GM18499 (cell line): ENCODE data around the gene SLC35A3.
A peak's percentile ranks its signal among the peaks of the same experiment; 100 is the strongest.

Experiments
- ATAC-seq: cut with Tn5 transposase; IDR thresholded peaks from one replicate; pipeline ENCODE4 v1.9.1; 2021; ENCODE audit warnings: moderate number of reproducible peaks; ENCODE audit not compliant: insufficient read depth, unreplicated experiment

SLC35A3 gene

DNA sequence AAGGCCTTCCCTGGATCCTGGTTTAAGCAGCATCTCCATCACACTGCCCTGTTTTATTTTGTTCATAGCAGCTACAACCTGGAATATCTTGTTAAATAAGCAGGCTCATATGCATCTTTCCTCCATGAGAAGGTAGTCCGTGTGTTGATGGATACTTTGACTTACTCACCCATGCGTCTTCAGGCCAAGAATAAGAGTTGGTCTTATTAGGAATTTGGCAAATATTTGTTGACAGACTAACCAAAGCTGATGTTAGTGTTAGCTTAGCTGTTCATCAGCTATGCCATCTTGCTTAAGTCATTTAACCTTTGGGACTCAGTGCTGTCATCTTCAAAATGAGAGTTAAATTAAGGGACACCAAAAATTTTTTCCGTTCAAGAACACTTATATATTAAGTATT lies 103.7 kb downstream of the SLC35A3 start:
- no peak for ATAC-seq

DNA sequence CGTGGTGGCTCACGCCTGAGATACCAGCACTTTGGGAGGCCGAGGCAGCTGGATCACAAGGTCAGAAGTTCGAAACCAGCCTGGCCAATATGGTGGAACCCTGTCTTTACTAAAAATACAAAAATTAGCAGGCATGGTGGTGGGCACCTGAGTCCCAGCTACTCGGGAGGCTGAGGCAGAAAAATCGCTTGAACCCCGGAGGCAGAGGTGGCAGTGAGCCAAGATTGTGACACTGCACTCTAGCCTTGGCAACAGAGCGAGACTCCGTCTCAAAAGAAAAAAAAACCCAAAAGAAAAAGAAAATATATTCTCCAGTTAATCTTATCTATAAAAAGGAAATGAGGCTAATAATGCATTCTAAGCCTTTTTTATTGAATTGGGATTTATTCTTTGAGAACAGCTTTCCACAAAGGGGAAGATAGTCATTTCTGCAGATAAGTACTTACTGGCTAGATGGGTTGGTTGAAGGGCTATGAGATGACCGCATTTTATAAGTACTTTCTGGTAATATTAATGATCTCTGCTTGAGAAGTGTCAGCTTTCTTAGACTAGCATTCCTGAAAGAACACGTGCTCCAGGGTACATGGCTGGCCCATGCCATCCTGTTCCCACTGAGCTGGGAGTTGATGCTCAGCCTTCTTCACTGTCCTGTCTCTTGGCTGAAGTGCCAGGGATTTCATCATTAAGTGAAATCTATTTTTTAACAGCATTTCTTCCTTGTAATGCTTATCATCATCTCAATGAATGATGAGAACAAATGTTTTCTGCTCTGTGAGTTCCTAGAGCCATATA lies 105.0 kb downstream of the SLC35A3 start:
- ATAC-seq: no peak

DNA sequence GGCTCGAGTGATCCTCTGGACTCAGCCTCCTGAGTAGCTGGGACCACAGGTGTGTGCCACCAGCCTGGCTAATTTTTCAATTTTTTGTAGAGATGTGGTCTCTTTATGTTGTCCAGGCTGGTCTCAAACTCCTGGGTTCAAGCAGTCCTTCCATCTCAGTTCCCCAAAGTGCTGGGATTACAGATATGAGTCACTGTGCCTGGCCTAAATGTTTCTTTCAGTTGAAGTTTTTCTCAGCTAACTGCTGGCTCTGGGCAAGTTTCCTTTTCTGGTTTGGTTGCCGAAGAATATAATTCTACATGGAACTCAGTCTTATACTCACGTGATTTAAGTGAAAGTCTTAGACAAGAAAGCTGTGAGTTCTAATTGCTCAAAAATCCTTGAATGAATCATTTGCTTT lies 106.0 kb downstream of the SLC35A3 start:
- ATAC-seq: peak; percentile 47

DNA sequence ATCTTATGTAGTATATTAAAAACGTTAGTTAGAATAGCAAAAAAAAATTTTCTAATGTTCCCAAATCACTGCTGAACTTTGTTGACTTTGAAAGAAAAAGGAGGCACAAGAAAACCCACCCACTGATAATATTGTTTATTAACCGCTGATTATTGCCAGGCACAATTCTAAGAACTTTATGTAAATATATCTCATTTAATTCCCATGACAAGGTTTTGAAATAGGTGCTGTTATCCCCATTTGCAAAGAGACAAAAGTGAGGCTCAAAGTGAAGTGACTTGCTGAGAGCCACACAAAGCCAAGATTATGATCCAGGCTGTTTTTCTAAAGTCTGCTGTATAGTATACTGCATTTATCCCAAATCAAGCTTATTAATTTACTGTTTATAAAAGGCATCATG lies 106.5 kb downstream of the SLC35A3 start:
- no peak for ATAC-seq

DNA sequence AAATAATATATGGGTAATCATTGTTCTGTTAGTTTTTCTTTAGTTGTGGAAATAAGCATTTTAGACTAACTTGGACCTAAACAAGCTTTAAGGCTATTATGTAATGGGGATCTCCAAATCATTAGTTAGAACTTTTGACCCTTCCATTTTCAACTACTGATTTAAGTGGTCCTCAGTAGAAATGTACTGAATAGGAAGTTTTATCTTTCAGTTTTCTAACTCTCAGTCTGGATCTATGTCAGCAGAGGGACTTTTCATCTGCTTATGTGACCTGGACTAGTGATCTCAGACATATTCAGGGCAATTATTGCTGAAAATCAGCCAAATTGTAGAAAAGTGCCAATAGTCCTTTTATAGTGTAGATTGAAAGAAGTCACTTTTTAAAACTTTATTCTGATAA lies 106.9 kb downstream of the SLC35A3 start:
- ATAC-seq: peak; percentile 69

DNA sequence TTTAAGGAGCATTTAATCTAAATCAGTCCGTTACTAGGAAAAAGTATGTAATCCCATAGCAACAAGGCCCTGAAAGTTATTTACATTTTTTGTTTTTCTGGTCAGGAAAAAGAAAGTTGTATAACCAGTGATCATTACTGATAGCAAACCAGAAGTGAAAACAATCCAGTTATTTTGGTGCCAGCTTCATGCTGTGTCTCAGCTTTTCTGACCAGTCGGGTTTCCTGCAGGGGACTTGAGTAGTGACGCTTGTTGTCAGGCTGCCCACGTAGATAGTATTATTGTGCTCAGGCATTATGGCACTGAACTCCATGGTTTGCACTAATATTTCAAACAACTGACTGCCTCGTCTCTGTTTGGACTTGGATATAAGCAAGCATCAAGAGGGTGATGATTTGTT lies 107.7 kb downstream of the SLC35A3 start:
- no peak for ATAC-seq

DNA sequence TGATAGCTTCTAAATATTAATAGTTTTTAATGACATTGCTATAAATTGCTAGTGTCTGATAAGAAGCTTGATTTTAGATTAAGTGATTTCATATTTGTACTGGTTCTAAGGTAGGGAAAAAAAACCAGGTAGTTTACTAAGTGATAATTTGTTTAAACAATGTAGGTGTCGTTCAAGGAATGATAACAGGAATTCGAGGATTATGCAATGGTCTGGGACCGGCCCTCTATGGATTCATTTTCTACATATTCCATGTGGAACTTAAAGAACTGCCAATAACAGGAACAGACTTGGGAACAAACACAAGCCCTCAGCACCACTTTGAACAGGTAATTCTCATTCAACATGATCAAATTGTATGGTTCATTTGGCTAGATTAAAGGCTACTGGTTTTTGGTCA lies 110.5 kb downstream of the SLC35A3 start:
- no peak for ATAC-seq
